ENCODE measurements around the gene RAI14.

The RAI14 gene

GRCh38 chr5:34688015-34688810 lies 32.1 kb downstream of the RAI14 start:
- Histone ChIP-seq H3K27me3 (ENCODE audit: insufficient read depth, low read length) (no peaks in the 10 kb centered on the region), H3K4me1 (ENCODE audit: insufficient read depth, low read length) (peaks cover 52% of the 10 kb centered on the region), H2AFZ (ENCODE audit: low read depth, low read length) (no peak overlapping the region), H3K36me3 (ENCODE audit: insufficient read depth, low read length) (peaks cover 33% of the 10 kb centered on the region), H3K9me3 (ENCODE audit: low read length) (no peaks in the 10 kb centered on the region), H3K4me3 (ENCODE audit: low read length) (no peak overlapping the region)

GRCh38 chr5:34690301-34690700 lies 34.2 kb downstream of the RAI14 start:
- peaks cover 33% of the 10 kb centered on the region for H3K4me1 ChIP-seq (ENCODE audit: insufficient read depth, low read length)
- H3K9me3 ChIP-seq (ENCODE audit: low read length): no peaks in the 10 kb centered on the region
- H2AFZ ChIP-seq (ENCODE audit: low read depth, low read length): no peak overlapping the region
- H3K27me3 ChIP-seq (ENCODE audit: insufficient read depth, low read length): no peaks in the 10 kb centered on the region
- no peak overlapping the region for H3K4me3 ChIP-seq (ENCODE audit: low read length)
- peaks cover 33% of the 10 kb centered on the region for H3K36me3 ChIP-seq (ENCODE audit: insufficient read depth, low read length)

GRCh38 chr5:34690898-34691297 lies 34.8 kb downstream of the RAI14 start:
- Histone ChIP-seq H3K9me3 (ENCODE audit: low read length) (no peaks in the 10 kb centered on the region), H3K4me3 (ENCODE audit: low read length) (no peak overlapping the region), H3K27me3 (ENCODE audit: insufficient read depth, low read length) (no peaks in the 10 kb centered on the region), H3K4me1 (ENCODE audit: insufficient read depth, low read length) (peaks cover 27% of the 10 kb centered on the region), H3K36me3 (ENCODE audit: insufficient read depth, low read length) (peaks cover 33% of the 10 kb centered on the region), H2AFZ (ENCODE audit: low read depth, low read length) (no peak overlapping the region)

GRCh38 chr5:34691326-34691725 lies 35.2 kb downstream of the RAI14 start:
- H3K4me1 ChIP-seq (ENCODE audit: insufficient read depth, low read length): peaks cover 22% of the 10 kb centered on the region
- H3K4me3 ChIP-seq (ENCODE audit: low read length): no peak overlapping the region
- H3K9me3 ChIP-seq (ENCODE audit: low read length): no peaks in the 10 kb centered on the region
- H3K27me3 ChIP-seq (ENCODE audit: insufficient read depth, low read length): no peaks in the 10 kb centered on the region
- H3K36me3 ChIP-seq (ENCODE audit: insufficient read depth, low read length): peaks cover 33% of the 10 kb centered on the region
- no peak overlapping the region for H2AFZ ChIP-seq (ENCODE audit: low read depth, low read length)

- H3K27me3 ChIP-seq (ENCODE audit: insufficient read depth, low read length): no peaks in the 10 kb centered on the region
- peaks cover 27% of the 10 kb centered on the region for H3K36me3 ChIP-seq (ENCODE audit: insufficient read depth, low read length)
- no peaks in the 10 kb centered on the region for H3K9me3 ChIP-seq (ENCODE audit: low read length)
- H2AFZ ChIP-seq (ENCODE audit: low read depth, low read length): no peak overlapping the region
- peaks cover 8% of the 10 kb centered on the region for H3K4me1 ChIP-seq (ENCODE audit: insufficient read depth, low read length)
- H3K4me3 ChIP-seq (ENCODE audit: low read length): no peak overlapping the region
Measured at GRCh38 chr5:34692786-34693185, 36.7 kb downstream of the RAI14 start.

GRCh38 chr5:34694012-34694411 lies 37.9 kb downstream of the RAI14 start:
- Histone ChIP-seq H3K9me3 (ENCODE audit: low read length) (no peaks in the 10 kb centered on the region), H3K4me1 (ENCODE audit: insufficient read depth, low read length) (peaks cover 6% of the 10 kb centered on the region), H3K27me3 (ENCODE audit: insufficient read depth, low read length) (no peaks in the 10 kb centered on the region), H2AFZ (ENCODE audit: low read depth, low read length) (no peak overlapping the region), H3K4me3 (ENCODE audit: low read length) (no peak overlapping the region), H3K36me3 (ENCODE audit: insufficient read depth, low read length) (peaks cover 24% of the 10 kb centered on the region)

- H3K36me3 ChIP-seq (ENCODE audit: insufficient read depth, low read length): peaks cover 18% of the 10 kb centered on the region
- H3K4me1 ChIP-seq (ENCODE audit: insufficient read depth, low read length): peaks cover 6% of the 10 kb centered on the region
- no peak overlapping the region for H3K4me3 ChIP-seq (ENCODE audit: low read length)
- no peaks in the 10 kb centered on the region for H3K27me3 ChIP-seq (ENCODE audit: insufficient read depth, low read length)
- no peaks in the 10 kb centered on the region for H3K9me3 ChIP-seq (ENCODE audit: low read length)
- no peak overlapping the region for H2AFZ ChIP-seq (ENCODE audit: low read depth, low read length)
Measured at GRCh38 chr5:34694685-34695084, 38.6 kb downstream of the RAI14 start.

- H2AFZ ChIP-seq (ENCODE audit: low read depth, low read length): no peak overlapping the region
- H3K36me3 ChIP-seq (ENCODE audit: insufficient read depth, low read length): peaks cover 12% of the 10 kb centered on the region
- no peaks in the 10 kb centered on the region for H3K9me3 ChIP-seq (ENCODE audit: low read length)
- H3K27me3 ChIP-seq (ENCODE audit: insufficient read depth, low read length): no peaks in the 10 kb centered on the region
- H3K4me1 ChIP-seq (ENCODE audit: insufficient read depth, low read length): no peaks in the 10 kb centered on the region
- H3K4me3 ChIP-seq (ENCODE audit: low read length): no peak overlapping the region
Measured at GRCh38 chr5:34695275-34696027, 39.3 kb downstream of the RAI14 start.

- peaks cover 11% of the 10 kb centered on the region for H3K36me3 ChIP-seq (ENCODE audit: insufficient read depth, low read length)
- H3K9me3 ChIP-seq (ENCODE audit: low read length): no peaks in the 10 kb centered on the region
- H3K27me3 ChIP-seq (ENCODE audit: insufficient read depth, low read length): no peaks in the 10 kb centered on the region
- H3K4me3 ChIP-seq (ENCODE audit: low read length): no peak overlapping the region
- H3K4me1 ChIP-seq (ENCODE audit: insufficient read depth, low read length): no peaks in the 10 kb centered on the region
- no peak overlapping the region for H2AFZ ChIP-seq (ENCODE audit: low read depth, low read length)
Measured at GRCh38 chr5:34697308-34698108, 41.4 kb downstream of the RAI14 start.

GRCh38 chr5:34698109-34698419 lies 41.9 kb downstream of the RAI14 start:
- Histone ChIP-seq H3K36me3 (ENCODE audit: insufficient read depth, low read length) (peaks cover 6% of the 10 kb centered on the region), H3K4me1 (ENCODE audit: insufficient read depth, low read length) (no peaks in the 10 kb centered on the region), H3K4me3 (ENCODE audit: low read length) (no peak overlapping the region), H2AFZ (ENCODE audit: low read depth, low read length) (no peak overlapping the region), H3K9me3 (ENCODE audit: low read length) (no peaks in the 10 kb centered on the region), H3K27me3 (ENCODE audit: insufficient read depth, low read length) (no peaks in the 10 kb centered on the region)

GRCh38 chr5:34698754-34699153 lies 42.6 kb downstream of the RAI14 start:
- Histone ChIP-seq H3K4me1 (ENCODE audit: insufficient read depth, low read length) (no peaks in the 10 kb centered on the region), H3K27me3 (ENCODE audit: insufficient read depth, low read length) (no peaks in the 10 kb centered on the region), H3K36me3 (ENCODE audit: insufficient read depth, low read length) (peaks cover 6% of the 10 kb centered on the region), H2AFZ (ENCODE audit: low read depth, low read length) (no peak overlapping the region), H3K4me3 (ENCODE audit: low read length) (no peak overlapping the region), H3K9me3 (ENCODE audit: low read length) (no peaks in the 10 kb centered on the region)

- Histone ChIP-seq H2AFZ (ENCODE audit: low read depth, low read length) (no peak overlapping the region), H3K4me1 (ENCODE audit: insufficient read depth, low read length) (peaks cover 2% of the 10 kb centered on the region), H3K4me3 (ENCODE audit: low read length) (no peak overlapping the region), H3K9me3 (ENCODE audit: low read length) (no peaks in the 10 kb centered on the region), H3K27me3 (ENCODE audit: insufficient read depth, low read length) (no peaks in the 10 kb centered on the region), H3K36me3 (ENCODE audit: insufficient read depth, low read length) (peaks cover 6% of the 10 kb centered on the region)
Measured at GRCh38 chr5:34699155-34700077, 43.3 kb downstream of the RAI14 start.
